Measurements from ENCODE around the gene SAA2.

The SAA2 gene

DNA sequence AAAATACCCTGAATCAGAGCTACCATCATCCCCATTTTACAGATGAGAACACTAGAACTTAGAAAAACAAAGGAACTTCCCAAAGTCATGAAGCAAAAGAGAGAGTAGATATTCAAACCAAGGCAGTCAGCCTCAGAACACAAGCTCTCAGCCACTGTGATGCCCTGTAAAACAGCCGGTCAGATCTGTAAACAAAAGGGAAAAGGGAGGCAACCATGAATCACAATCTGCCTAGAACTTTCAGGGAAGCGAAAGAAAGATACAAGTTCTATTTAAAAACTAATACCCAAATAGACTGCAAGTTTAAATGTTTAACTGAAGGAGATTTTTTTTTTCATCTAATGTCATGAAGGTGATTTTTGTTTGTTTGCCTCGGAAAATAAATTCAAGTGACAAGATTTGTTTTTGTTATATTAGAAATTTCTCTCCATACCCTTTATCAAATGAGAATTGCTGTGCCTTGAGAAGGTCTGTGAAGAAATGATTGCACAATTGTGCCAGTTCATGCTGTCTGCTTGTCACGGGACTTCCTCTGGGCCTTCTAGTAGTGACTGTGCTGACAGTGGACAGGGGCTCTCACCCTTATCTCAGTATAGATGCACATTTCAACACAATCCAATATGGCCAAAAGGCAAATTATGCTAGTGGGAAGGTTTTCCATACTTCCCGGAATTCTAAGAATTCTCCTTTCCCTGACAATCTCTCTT lies 29.2 kb upstream of the SAA2 start:
- TF ChIP-seq, protein P1, sequence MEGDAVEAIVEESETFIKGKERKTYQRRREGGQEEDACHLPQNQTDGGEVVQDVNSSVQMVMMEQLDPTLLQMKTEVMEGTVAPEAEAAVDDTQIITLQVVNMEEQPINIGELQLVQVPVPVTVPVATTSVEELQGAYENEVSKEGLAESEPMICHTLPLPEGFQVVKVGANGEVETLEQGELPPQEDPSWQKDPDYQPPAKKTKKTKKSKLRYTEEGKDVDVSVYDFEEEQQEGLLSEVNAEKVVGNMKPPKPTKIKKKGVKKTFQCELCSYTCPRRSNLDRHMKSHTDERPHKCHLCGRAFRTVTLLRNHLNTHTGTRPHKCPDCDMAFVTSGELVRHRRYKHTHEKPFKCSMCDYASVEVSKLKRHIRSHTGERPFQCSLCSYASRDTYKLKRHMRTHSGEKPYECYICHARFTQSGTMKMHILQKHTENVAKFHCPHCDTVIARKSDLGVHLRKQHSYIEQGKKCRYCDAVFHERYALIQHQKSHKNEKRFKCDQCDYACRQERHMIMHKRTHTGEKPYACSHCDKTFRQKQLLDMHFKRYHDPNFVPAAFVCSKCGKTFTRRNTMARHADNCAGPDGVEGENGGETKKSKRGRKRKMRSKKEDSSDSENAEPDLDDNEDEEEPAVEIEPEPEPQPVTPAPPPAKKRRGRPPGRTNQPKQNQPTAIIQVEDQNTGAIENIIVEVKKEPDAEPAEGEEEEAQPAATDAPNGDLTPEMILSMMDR (IDR thresholded peaks at IDR 0.05) = no peak

DNA sequence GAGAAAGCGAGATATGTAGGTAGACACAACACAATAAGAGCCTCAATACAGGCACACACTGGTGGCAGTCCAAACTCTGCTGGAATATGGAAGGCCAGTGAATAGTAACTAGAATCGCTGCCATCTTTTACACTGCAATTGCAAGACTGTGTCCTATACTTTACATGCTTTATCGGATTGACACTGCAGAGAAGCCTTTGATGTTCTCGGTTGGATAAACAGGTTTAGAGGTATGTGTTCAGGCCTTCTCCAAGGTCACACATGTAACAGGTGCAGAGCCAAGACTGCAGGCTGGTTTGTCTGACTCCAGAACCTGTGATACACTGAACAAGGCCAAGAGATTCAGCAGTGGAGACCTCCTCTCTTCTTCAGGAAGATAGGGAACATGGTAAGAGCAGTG lies 22.7 kb upstream of the SAA2 start:
- TF ChIP-seq, protein P1 (IDR thresholded peaks at IDR 0.05) = no peak

DNA sequence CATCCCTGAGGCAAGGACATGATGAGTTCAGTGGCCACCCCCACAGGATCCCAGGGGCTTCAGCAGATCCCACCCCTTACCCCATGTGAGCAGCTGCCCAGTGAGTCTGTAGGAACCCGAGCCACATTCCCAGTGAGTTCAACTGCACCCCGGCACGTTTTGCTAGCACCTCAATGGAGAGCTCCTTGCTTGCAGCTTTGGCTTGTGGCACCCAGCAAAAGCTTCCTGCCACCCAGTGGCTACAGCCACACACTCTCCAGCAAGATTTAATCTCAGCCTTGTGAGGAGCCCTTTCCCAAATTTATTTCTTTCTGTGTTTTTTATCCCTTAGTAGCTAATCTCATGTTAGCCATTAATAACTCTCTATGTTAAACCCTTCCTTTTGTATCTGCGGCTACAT lies 21.6 kb upstream of the SAA2 start:
- TF ChIP-seq, protein P1 (IDR thresholded peaks at IDR 0.05) = no peak

DNA sequence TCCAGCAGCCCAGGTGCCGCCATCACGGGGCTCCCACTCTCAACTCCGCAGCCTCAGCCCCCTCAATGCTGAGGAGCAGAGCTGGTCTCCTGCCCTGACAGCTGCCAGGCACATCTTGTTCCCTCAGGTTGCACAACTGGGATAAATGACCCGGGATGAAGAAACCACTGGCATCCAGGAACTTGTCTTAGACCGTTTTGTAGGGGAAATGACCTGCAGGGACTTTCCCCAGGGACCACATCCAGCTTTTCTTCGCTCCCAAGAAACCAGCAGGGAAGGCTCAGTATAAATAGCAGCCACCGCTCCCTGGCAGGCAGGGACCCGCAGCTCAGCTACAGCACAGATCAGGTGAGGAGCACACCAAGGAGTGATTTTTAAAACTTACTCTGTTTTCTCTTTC lies 17.5 kb upstream of the SAA2 start, which contains the start of gene SAA1:
TSS of gene SAA1 (plus strand) at position 316 of the 400 bp plus-strand sequence. CDS start 624 bp downstream, outside the sequence.
- TF ChIP-seq, protein P1 (IDR thresholded peaks at IDR 0.05) = no peak

DNA sequence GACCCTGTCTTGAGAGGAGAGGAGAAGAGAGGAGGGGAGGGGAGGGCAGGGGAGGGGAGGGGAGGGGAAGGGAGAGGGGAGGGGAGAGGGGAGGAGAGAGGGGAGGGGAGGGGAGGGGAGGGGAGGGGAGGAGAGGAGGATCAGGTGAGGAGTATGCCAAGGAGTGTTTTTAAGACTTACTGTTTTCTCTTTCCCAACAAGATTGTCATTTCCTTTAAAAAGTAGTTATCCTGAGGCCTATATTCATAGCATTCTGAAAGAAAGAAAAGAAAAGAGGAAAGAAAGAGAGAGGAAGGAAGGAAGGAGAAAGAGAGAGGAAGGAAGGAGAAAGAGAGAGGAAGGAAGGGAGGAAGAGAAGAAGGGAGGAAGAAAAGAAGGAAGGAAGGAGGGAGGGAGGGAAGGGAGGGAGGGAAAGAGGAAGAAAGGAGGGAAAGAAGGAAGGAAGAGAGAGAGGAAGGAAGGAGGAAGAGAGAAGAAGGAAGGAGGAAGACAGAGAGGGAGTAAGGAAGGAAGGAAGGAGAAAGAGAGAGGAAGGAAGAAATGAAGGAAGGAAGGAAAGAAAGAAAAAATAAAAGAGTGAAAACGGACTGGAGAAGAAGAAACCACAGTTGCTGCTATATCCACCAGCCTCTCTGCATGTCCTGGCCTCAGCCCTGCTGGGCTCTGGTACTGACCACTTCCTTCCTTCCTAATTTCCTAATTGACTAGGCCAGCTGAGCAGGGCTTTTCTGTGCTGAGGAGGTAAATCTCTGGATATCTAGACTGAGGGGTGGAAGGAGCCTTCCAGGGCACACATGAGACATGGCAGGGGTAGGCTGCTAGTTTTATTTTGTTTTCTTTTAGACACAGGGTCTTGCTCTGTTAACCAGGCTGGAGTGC lies 16.4 kb upstream of the SAA2 start:
- TF ChIP-seq, protein P1 (IDR thresholded peaks at IDR 0.05) = no peak

DNA sequence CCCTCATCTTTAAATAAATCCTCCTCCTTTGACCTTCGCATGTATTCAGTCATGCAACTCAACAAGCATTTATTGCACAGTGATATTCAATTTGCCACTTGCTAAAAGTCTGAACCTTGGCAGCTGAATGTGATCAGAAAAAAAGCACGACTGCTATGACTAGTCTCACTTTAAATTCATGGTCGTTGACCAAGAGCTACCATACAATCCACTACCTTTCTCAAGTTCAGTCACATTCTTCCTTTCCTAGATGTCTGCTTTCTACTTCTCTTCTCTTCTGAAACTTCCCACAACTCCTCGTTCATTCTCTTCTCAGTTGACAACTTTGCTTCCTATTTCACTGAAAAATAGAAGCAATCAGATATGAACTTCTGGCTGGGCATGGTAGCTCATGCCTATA lies 15.6 kb upstream of the SAA2 start:
- TF ChIP-seq, protein P1 (IDR thresholded peaks at IDR 0.05) = no peak

DNA sequence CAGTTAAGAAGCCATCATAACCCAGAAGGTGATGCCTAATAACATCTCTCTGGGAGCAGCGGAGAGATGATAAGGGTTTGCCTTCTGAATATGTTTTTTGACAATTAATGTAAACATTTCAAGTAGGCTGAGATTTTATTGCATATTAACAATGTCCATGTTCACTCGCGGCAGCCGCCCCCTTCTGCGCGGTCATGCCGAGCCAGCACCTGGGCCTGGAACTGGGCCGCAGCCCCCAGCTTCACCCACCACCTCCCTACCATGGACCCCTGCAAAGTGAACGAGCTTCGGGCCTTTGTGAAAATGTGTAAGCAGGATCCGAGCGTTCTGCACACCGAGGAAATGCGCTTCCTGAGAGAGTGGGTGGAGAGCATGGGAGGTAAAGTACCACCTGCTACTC lies 13.3 kb upstream of the SAA2 start:
- TF ChIP-seq, protein P1 (IDR thresholded peaks at IDR 0.05) = no peak

All from LNCAP (cell line).